Activated gamma-delta T cell treated with Interleukin-2 at 50 U/mL for 16 hours (primary cell): ENCODE data around the gene ZBTB8B.
"Not testable (repeated sequence)": the region's sequence is repeated elsewhere in the genome, so short reads cannot be mapped to it uniquely, and the experiment has no call there.

Experiments
- DNase-seq: peaks from one replicate; pipeline ENCODE4 v3.0.0-alpha.2; 2020

ZBTB8B gene

GRCh38 chr1:32470991-32471694 lies 6.3 kb downstream of the ZBTB8B start:
- DNase-seq, result no peak

GRCh38 chr1:32471695-32472362 lies 7.0 kb downstream of the ZBTB8B start:
- DNase-seq, result no peak

GRCh38 chr1:32472966-32473365 lies 8.1 kb downstream of the ZBTB8B start:
- not testable (repeated sequence) for DNase-seq

- no peak for DNase-seq
Observed at GRCh38 chr1:32474954-32475353, 10.1 kb downstream of the ZBTB8B start.

- no peak for DNase-seq
Observed at GRCh38 chr1:32480003-32480402, 15.1 kb downstream of the ZBTB8B start.

GRCh38 chr1:32480761-32481160 lies 15.9 kb downstream of the ZBTB8B start:
- no peak for DNase-seq

GRCh38 chr1:32481788-32482187 lies 16.9 kb downstream of the ZBTB8B start:
- DNase-seq, result not testable (repeated sequence)

- DNase-seq, result no peak
Observed at GRCh38 chr1:32485554-32486255, 20.8 kb downstream of the ZBTB8B start.

GRCh38 chr1:32486463-32487113 lies 21.7 kb downstream of the ZBTB8B start:
- DNase-seq, result no peak

GRCh38 chr1:32487182-32487581 lies 22.3 kb downstream of the ZBTB8B start:
- DNase-seq, result no peak

- DNase-seq, result no peak
Observed at GRCh38 chr1:32489774-32490454, 25.0 kb downstream of the ZBTB8B start.

- no peak for DNase-seq
Observed at GRCh38 chr1:32491386-32491785, 26.5 kb downstream of the ZBTB8B start.

GRCh38 chr1:32494196-32494595 lies 29.3 kb downstream of the ZBTB8B start:
- no peak for DNase-seq

GRCh38 chr1:32494711-32495337 lies 30.0 kb downstream of the ZBTB8B start:
- DNase-seq, result no peak

GRCh38 chr1:32496127-32496526 lies 31.3 kb downstream of the ZBTB8B start:
- DNase-seq, result no peak

- no peak for DNase-seq
Observed at GRCh38 chr1:32498751-32499150, 33.9 kb downstream of the ZBTB8B start.

GRCh38 chr1:32500387-32501209 lies 35.7 kb downstream of the ZBTB8B start:
- DNase-seq, result no peak

GRCh38 chr1:32501865-32502264 lies 37.0 kb downstream of the ZBTB8B start:
- no peak for DNase-seq

GRCh38 chr1:32503153-32503552 lies 38.3 kb downstream of the ZBTB8B start:
- DNase-seq, result no peak

GRCh38 chr1:32507021-32507420 lies 42.1 kb downstream of the ZBTB8B start:
- DNase-seq, result no peak

- no peak for DNase-seq
Observed at GRCh38 chr1:32508761-32509160, 43.9 kb downstream of the ZBTB8B start.
